Liver (tissue), 3 donors: ENCODE measurements around the gene ROPN1L.

Experiments
- ATF3 ChIP-seq: IDR thresholded peaks from 2 replicates; pipeline ENCODE4 v1.6.1; 2016; ENCODE audit warnings: antibody characterized with exemption
- CTCF ChIP-seq: fragments of 150-350 bp; IDR thresholded peaks from 2 replicates; pipeline ENCODE4 v1.5.1; 2017; ENCODE audit warnings: improper control_type of control experiment, low read depth, low read length; ENCODE audit not compliant: missing input control
- FOXA1 ChIP-seq: IDR thresholded peaks from 2 replicates; pipeline ENCODE4 v1.6.1; 2016; ENCODE audit warnings: antibody characterized with exemption
- HNF4G ChIP-seq: IDR thresholded peaks from 2 replicates; pipeline ENCODE4 v1.6.1; 2016; ENCODE audit warnings: antibody characterized with exemption
- JUND ChIP-seq, 2 donors: IDR thresholded peaks; 2 replicates each; pipeline ENCODE4 v1.6.1; 2016; ENCODE audit warnings: antibody characterized with exemption in 2 of 2
- RAD21 ChIP-seq, 2 donors: IDR thresholded peaks; 2 replicates each; pipeline ENCODE4 v1.6.1; 2016; ENCODE audit warnings: antibody characterized with exemption in 2 of 2, mild to moderate bottlenecking in 2 of 2
- REST ChIP-seq: IDR thresholded peaks from 2 replicates; pipeline ENCODE4 v1.6.1; 2016; ENCODE audit warnings: antibody characterized with exemption, mild to moderate bottlenecking
- SP1 ChIP-seq: IDR thresholded peaks from 2 replicates; pipeline ENCODE4 v1.6.1; 2018; ENCODE audit warnings: antibody characterized with exemption, mild to moderate bottlenecking
- TAF1 ChIP-seq: conservative IDR thresholded peaks from 2 replicates; pipeline ENCODE4 v1.6.1; 2016; ENCODE audit warnings: antibody characterized with exemption, mild to moderate bottlenecking
- donor health status: healthy.
- donor health status: healthy.

GRCh38 chr5:10427201-10427600 is 14.5 kb upstream of the ROPN1L start:
- TF ChIP-seq CTCF (no peak), JUND (IDR thresholded peaks at IDR 0.05) (no peak), RAD21 (IDR thresholded peaks at IDR 0.05) (no peak), SP1 (no peak), REST (no peak), HNF4G (no peak), TAF1 (no peak), FOXA1 (no peak), ATF3 (no peak)
